Omental fat pad (tissue), 4 donors: ENCODE measurements around the gene UBE2L6. TPM values are rescaled to one million over a fixed set of nuclear protein-coding genes. Genes with fewer than 3 reads are reported as not detected.

ENCODE experiments used
- ATAC-seq: fragments of 150-250 bp; one replicate; pipeline ENCODE4 v1.9.1; 2016; ENCODE audit warnings: mild to moderate bottlenecking, moderate library complexity; ENCODE audit not compliant: low FRiP score
- DNase-seq: peaks from one replicate; pipeline ENCODE4 v3.0.0-alpha.2; 2019; ENCODE audit warnings: low spot score
- CTCF ChIP-seq, 3 donors: fragments of 450-650 bp; IDR thresholded peaks; one replicate each; pipeline ENCODE4 v1.5.1; 2016 to 2017; ENCODE audit warnings: antibody characterized with exemption in 3 of 3, mild to moderate bottlenecking in 3 of 3, moderate library complexity in 2 of 3
- total RNA-seq, 4 donors: library from RNA; depleted of rRNA; stranded (reverse); fragments of >200 nt; gene quantifications; one replicate each; pipeline ENCODE4 v1.1.0, GENCODE V29; 2016

The UBE2L6 gene
- total RNA-seq, 4 donors from 2014 or later: 46.5 to 104 (median 52.6) TPM

GRCh38 chr11:57604296-57605027 lies 37.0 kb upstream of the UBE2L6 start:
- no peak for TF ChIP-seq CTCF (IDR thresholded peaks at IDR 0.05)
- DNase-seq (no peak), ATAC-seq (no peak)

- no peak for TF ChIP-seq CTCF (IDR thresholded peaks at IDR 0.05)
- DNase-seq: no peak
- ATAC-seq: no peak
Observed at GRCh38 chr11:57601297-57601696, 33.8 kb upstream of the UBE2L6 start.

GRCh38 chr11:57599381-57599780 lies 31.9 kb upstream of the UBE2L6 start:
- DNase-seq: no peak
- peak; percentile 54 for ATAC-seq
- no peak for TF ChIP-seq CTCF (IDR thresholded peaks at IDR 0.05)

- TF ChIP-seq CTCF (IDR thresholded peaks at IDR 0.05): no peak
- ATAC-seq: no peak
- DNase-seq: no peak
Observed at GRCh38 chr11:57598831-57599155, 31.3 kb upstream of the UBE2L6 start.

GRCh38 chr11:57597916-57598830 lies 30.7 kb upstream of the UBE2L6 start:
- DNase-seq: peak; percentile 42
- peak; percentile 75 for ATAC-seq
- no peak for TF ChIP-seq CTCF (IDR thresholded peaks at IDR 0.05)

GRCh38 chr11:57597461-57597915 lies 30.0 kb upstream of the UBE2L6 start, which contains the start of gene SERPING1:
TSS of gene SERPING1 (plus strand) at chr11:57597685. CDS start at chr11:57598271, 586 bp downstream.
- peak; percentile 44 for DNase-seq
- ATAC-seq: peak; percentile 84
- TF ChIP-seq CTCF (IDR thresholded peaks at IDR 0.05): no peak
